Measurements from ENCODE around the gene WBP2.

GRCh38 chr17:75888484-75888883 lies 33.3 kb upstream of the WBP2 start:
- TF ChIP-seq ZNF274 (IDR thresholded peaks at IDR 0.05; ENCODE audit: low read depth, low read length) (no peak), SUZ12 (IDR thresholded peaks at IDR 0.05; ENCODE audit: extremely low read depth, insufficient read depth, insufficient read length) (no peak)

Data from NT2/D1 (cell line).